GM18499 (cell line): Measurements from ENCODE around the gene ARHGAP6.

Source experiments
- ATAC-seq: cut with Tn5 transposase; IDR thresholded peaks from one replicate; pipeline ENCODE4 v1.9.1; 2021; ENCODE audit warnings: moderate number of reproducible peaks; ENCODE audit not compliant: insufficient read depth, unreplicated experiment

Gene ARHGAP6

GRCh38 chrX:11205796-11206195 is 459.9 kb downstream of the ARHGAP6 start:
- ATAC-seq = no peak

DNA sequence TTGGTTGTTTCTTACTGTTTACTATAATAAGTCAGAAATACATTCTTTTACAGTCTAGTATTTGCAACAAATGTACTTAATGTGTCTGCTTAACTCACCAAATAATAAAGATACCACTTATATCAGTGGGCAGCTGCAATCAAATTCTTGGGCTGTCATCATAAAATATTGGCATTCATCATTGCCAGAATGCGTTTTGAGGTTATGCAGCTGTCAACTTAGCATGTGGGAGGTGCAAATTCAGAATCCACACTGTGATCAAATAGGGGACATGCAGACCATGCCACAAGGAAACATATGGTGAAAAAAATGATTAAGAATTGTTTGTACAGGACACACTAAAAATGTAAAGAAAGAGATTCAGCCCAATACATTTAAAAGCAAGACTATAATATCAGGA is 468.0 kb downstream of the ARHGAP6 start:
- ATAC-seq = no peak

DNA sequence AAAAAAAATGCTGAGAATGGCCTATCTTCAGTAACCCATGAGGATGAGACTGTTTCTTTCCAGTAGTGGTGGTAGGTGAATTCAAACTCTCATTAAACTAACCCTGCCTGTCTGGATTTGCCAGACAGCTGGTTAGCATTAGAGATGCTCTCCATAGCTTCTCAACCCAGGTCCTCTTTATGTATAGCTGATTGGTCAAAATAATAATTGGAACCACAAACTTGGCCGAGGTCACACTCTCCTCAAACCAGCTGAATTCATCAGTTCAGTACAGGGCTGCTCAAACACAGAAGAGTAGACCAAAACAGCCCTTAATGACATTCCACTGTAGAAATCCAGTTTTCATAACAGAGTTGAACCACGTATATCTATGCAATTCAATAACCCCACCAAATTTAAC is 469.2 kb downstream of the ARHGAP6 start:
- ATAC-seq = no peak

- no peak for ATAC-seq
Observed at GRCh38 chrX:11193035-11193469, 472.7 kb downstream of the ARHGAP6 start.

- no peak for ATAC-seq
Observed at GRCh38 chrX:11190745-11191510, 474.8 kb downstream of the ARHGAP6 start.

- no peak for ATAC-seq
Observed at GRCh38 chrX:11189097-11189496, 476.6 kb downstream of the ARHGAP6 start.

GRCh38 chrX:11188664-11189063 is 477.1 kb downstream of the ARHGAP6 start:
- no peak for ATAC-seq

- ATAC-seq = no peak
Observed at GRCh38 chrX:11187001-11187400, 478.7 kb downstream of the ARHGAP6 start.

DNA sequence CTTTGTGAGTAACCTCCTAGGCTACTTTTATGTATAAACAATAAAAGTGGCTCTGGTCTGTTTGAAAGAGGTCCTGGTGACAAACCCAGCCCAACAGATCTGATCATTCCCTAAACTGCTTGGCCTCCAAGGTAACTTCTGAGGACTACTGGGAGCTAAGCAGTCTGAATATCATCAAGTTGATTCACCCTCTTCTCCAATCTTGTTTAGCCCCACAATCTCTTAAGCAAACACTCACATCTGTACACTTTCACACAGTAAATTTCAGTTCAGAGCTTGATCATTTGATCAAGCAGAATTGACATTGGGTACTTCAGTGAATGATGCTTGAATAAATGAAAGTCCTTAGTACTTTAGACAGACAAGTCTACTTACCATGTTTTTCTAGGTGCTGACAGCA is 479.9 kb downstream of the ARHGAP6 start:
- no peak for ATAC-seq

DNA sequence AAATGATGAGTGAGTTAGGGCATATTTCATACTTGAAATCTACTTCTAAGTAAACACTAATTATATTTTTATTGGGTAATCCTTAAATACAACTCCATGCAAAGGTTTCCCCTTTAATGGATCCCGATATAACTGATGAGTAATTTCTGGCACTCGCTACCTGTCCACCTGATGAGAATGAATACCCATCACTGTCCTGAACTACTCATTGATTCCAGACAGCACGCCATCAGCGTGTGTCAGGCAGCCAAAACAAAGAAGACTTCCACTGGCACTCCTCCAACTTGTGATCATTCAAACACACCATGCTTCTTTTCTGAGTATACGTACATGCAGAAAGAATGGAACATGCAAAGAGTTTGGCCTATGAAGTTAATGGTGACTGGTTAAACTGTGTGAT is 485.1 kb downstream of the ARHGAP6 start:
- ATAC-seq = no peak

GRCh38 chrX:11172415-11172814 is 493.3 kb downstream of the ARHGAP6 start:
- no peak for ATAC-seq

DNA sequence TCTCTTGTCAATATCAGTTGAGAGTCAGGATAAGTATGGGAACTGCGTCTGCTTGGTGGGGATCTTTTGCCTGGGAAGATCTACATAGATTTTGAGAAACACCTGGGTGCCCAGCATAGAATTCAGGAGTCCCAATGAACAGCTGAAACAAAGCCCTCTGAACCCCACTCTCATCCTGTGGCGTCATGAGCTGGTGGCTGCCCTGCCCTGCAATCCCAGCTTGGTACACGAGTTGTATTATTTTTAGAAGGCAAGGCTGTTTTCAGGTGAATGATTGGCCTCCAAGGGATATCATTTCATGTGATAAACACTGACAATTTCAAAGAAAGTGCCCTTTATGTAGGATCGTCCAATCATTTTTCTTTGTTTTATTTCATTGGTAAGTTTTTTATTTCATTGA is 493.8 kb downstream of the ARHGAP6 start:
- ATAC-seq = no peak

- no peak for ATAC-seq
Observed at GRCh38 chrX:11164433-11164832, 501.3 kb downstream of the ARHGAP6 start.

GRCh38 chrX:11159149-11159548 is 506.6 kb downstream of the ARHGAP6 start:
- no peak for ATAC-seq

- ATAC-seq = no peak
Observed at GRCh38 chrX:11151799-11152559, 513.7 kb downstream of the ARHGAP6 start.

DNA sequence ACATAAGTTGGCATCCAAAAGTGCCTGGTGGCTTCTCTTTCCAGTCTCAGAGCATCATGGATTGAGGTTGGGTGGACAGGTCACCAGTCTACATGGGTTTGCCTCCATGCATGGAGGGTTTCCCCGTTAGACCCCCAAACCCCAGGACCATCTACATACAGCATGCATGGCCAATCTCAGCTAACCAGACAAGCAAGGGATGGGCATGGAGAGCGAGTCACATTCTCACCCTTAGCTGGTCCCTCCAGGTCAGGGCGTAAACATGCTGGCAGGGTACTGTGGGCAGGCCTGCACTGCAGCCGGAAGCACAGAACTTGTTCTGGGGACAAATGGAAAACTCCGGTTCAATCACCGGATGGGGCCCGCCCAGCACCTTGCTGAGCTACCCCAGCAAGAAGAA is 517.3 kb downstream of the ARHGAP6 start:
- ATAC-seq = no peak

DNA sequence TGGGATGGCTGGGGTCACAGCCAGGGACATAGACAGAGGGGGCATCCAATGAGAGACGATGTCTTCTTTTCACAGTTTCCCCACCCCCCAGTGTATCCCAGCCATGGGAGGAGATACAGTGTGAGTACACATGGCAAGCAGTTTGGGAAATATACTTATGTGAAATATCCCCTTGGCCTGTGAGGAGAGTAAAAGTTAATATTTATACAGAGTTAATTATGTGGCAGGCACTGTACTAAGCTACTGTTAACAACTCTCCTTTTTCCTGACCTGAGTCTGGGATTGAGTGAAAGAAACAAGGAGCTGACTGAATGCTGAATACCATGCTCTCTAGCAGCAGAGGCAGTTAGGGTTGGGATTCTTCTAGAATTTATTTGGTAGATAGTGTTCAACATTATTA is 519.3 kb downstream of the ARHGAP6 start:
- ATAC-seq = no peak

- no peak for ATAC-seq
Observed at GRCh38 chrX:11143931-11144678, 521.6 kb downstream of the ARHGAP6 start.

DNA sequence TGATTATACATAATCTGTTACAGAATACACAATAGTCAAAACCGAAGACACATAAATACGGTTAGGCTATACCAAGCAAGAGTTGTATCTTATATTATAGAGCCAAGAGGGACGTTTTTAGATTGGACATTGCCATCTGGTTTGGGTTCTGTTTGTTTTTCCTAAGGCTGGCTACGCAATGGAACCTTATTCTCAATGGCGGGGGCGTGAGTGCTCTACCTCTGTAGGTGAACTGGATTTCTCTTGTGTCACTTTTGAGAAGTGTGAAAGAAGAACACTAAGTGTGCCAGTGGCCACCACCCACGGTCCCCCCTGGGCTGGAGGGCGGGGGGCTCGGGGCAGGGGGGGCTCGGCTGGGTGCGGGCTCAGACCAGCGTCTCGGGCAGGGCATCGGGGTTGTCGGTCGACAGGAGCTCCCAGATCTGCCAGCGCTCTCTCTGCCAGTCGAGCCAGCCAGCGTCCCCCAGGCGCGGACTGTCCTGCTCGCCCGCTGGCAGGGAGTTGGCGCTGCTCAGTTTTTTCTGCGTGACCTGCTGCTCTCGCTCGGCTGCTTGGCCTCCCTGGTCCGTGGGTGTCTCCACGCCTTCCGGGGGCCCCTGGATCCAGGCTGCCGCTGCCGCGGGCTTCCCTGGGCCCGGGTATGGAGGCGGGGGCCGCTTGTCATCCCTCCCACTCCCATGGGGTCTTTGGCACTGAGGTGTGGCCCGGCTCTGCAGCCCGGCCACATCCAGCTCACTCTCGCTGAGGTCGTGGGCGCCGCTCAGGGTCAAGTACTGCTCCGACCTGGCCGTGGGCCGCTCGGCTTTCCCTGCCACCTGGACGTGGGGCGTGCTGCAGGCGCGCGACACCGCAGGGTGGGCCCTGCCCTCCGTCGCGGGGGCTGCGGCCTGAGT is 527.0 kb downstream of the ARHGAP6 start:
- no peak for ATAC-seq

DNA sequence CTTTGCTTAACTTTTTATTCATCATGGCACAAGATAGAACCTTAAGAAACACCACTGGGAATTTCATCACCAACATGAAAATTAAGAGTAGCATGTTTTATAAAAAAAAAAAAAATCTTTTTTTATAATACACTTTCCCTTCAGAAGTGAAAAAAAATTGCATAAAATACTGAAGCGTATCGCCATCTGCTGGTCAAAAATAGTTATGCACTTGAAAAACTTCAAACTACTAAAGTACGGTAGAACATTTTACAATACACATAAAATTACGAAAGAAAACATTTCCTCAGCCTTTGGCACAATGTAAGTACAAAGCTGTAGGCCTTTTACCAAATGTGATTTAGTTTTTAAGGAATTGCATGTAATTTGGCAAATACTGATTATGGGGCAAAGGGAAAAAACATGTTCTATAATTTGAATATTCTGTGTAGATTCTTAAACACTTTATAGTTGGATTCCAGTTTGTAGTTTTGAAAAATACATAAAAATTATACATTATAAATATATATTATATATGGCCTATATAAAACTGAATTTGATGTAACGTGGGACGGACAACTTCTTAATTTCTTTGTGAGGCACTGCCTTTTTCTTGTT is 528.1 kb downstream of the ARHGAP6 start:
- ATAC-seq = no peak
